ENCODE measurements around the gene CCDC69. TPM values are rescaled to one million over a fixed set of nuclear protein-coding genes. Genes with fewer than 3 reads are reported as not detected.

Gene CCDC69
- total RNA-seq, 6 experiments from 2014 or later, result 0.43 to 1.1 (median 0.71) TPM

DNA sequence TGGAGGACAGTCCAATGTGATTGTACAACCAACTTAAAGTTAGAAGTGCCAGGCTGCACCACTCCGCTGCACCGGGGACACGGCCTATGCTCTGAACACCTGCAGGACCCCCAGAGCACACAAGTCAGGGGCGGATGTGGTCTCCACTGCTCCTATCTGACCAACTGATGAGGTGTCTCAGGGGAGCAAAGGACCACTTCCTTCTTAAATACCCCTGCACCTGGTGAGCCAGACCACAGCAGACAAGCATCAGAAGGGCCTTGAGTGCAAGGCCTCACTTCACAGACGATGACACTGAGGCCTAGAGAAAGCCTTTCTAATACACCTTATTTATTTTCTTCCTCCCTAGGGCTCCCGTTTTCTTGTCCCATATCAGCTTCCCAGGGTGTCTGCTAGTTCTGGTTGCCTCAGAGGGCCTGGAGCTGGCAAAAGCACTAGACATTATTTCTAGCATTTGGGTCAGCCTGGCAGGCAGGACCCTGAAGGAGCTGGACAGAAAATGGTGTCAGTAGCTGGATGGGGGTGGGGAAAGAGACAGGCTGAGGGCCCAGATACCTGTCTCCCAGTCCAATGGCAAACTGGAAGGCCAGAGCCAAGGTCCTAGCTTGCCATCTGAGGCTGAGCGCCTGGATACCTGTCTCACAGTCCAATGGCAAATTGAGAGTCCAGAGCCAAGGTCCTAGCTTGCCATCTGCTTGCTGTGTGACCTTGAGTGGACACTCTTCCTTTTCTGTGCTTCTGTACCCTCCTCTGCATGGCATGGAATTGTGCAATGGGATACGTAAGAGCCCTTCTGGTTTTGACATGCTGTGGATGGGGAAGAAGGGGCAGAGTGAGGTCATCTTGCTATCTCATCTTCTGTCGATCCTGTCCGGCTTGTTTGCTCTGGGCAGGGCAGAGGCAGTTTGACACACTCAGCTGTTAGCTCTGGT, 9.0 kb downstream of the CCDC69 start:
- Mint-ChIP-seq H3K4me1 (ENCODE audit: low read depth) (no peaks in the 10 kb centered on the region), H3K27ac (no peak overlapping the region), H3K27me3 (ENCODE audit: insufficient read depth) (peaks cover 11% of the 10 kb centered on the region), H3K36me3 (ENCODE audit: low read depth) (no peaks in the 10 kb centered on the region), H3K9me3 (no peaks in the 10 kb centered on the region), H3K4me3 (no peak overlapping the region)
- DNase-seq, result no peak
- TF ChIP-seq, protein P1, sequence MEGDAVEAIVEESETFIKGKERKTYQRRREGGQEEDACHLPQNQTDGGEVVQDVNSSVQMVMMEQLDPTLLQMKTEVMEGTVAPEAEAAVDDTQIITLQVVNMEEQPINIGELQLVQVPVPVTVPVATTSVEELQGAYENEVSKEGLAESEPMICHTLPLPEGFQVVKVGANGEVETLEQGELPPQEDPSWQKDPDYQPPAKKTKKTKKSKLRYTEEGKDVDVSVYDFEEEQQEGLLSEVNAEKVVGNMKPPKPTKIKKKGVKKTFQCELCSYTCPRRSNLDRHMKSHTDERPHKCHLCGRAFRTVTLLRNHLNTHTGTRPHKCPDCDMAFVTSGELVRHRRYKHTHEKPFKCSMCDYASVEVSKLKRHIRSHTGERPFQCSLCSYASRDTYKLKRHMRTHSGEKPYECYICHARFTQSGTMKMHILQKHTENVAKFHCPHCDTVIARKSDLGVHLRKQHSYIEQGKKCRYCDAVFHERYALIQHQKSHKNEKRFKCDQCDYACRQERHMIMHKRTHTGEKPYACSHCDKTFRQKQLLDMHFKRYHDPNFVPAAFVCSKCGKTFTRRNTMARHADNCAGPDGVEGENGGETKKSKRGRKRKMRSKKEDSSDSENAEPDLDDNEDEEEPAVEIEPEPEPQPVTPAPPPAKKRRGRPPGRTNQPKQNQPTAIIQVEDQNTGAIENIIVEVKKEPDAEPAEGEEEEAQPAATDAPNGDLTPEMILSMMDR (IDR thresholded peaks at IDR 0.05), result no peak

DNA sequence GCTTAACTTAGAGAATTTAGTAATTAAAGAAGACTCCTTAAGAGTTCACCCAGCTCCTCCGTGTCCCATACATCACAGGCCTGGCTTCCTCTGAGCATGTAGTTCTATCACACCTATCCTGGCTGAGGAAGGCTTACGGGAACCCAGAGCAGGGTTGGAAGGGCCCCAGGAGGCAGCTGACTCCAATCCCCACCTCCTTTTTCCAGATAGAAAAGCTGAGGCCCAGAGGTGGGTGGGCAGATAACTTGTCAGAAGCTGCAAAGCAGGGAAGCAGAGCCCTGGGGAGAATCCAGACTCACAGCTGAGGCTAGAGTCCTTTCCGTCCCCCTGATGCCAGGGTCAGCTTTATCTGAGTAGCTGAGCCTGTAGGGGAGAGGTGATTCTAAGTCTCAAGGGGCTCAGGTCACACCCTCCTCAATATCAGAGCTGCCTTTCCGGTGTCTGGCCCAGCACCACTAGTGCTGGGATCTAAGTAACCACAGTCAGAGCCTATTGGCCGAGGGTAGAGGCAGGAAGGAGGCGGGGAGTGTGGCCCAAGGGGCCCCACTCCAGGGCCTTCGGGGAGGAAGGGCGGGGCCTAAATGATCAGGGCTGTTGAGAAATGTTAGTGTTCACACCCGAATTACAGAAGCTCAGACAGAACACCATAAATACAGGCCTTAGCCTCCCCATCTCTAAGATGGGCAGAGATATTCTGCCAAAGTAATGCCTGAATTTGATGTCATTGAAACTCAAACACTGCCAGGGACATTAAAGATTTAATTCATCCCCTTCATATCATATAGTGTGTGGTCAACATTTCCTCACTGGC, 9.9 kb downstream of the CCDC69 start:
- TF ChIP-seq, protein P1 (IDR thresholded peaks at IDR 0.05), result no peak
- H3K4me3 Mint-ChIP-seq, result no peak overlapping the region
- DNase-seq, result no peak
- no peaks in the 10 kb centered on the region for H3K9me3 Mint-ChIP-seq
- peaks cover 9% of the 10 kb centered on the region for H3K27me3 Mint-ChIP-seq (ENCODE audit: insufficient read depth)
- H3K4me1 Mint-ChIP-seq (ENCODE audit: low read depth), result no peaks in the 10 kb centered on the region
- no peaks in the 10 kb centered on the region for H3K36me3 Mint-ChIP-seq (ENCODE audit: low read depth)
- H3K27ac Mint-ChIP-seq, result no peak overlapping the region

DNA sequence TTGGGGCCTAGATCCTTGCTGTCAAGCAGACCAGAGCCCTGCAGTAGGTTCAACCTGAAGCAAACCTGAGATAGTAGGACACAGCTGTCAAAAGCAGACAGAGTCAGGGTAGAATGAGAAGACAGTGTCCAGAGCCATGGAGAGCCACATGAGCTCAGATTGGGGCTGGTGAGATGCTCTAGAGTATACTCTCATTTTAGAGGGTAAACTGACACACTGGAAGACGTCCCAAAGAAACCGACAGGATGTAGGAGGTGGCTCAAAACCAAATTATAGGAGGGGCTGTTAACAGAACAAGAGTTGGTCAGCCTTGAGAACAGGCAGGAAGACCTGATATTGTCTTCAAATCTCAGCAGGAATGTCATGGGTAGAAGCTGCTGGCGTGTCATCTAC, 11.5 kb downstream of the CCDC69 start:
- H3K9me3 Mint-ChIP-seq, result no peaks in the 10 kb centered on the region
- TF ChIP-seq, protein P1 (IDR thresholded peaks at IDR 0.05), result no peak
- peaks cover 5% of the 10 kb centered on the region for H3K27me3 Mint-ChIP-seq (ENCODE audit: insufficient read depth)
- no peak overlapping the region for H3K27ac Mint-ChIP-seq
- H3K4me3 Mint-ChIP-seq, result no peak overlapping the region
- no peaks in the 10 kb centered on the region for H3K4me1 Mint-ChIP-seq (ENCODE audit: low read depth)
- DNase-seq, result no peak
- H3K36me3 Mint-ChIP-seq (ENCODE audit: low read depth), result no peaks in the 10 kb centered on the region

DNA sequence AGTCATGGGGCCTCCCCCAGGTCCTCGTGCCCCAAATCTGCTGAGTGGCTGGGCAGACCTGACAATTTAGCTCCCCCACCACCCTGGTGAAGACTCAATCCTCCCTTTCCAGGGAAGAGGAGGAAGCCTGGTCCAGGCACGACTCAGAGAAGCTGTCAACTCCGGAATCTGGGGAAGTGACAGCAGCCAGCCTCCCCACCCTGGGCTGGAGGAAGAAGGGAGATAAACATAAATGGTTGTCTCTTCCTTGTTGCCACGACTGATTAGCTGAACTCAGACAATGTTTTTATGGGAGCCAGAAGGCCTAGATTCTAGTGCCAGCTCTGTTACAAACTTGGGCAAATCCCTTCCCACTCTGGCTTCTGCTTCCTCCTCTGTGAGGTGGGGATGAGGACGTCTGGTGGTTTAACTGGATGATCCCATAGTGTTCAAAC, 15.4 kb downstream of the CCDC69 start:
- H3K36me3 Mint-ChIP-seq (ENCODE audit: low read depth), result no peaks in the 10 kb centered on the region
- H3K9me3 Mint-ChIP-seq, result no peaks in the 10 kb centered on the region
- TF ChIP-seq, protein P1 (IDR thresholded peaks at IDR 0.05), result no peak

GRCh38 chr5:151205411-151205810, 18.5 kb downstream of the CCDC69 start:
- TF ChIP-seq, protein P1 (IDR thresholded peaks at IDR 0.05), result no peak
- H3K4me3 Mint-ChIP-seq, result no peak overlapping the region
- no peak for DNase-seq
- no peaks in the 10 kb centered on the region; the same call in 1 of the 2 replicates for H3K27me3 Mint-ChIP-seq (ENCODE audit: insufficient read depth)
- no peaks in the 10 kb centered on the region for H3K36me3 Mint-ChIP-seq (ENCODE audit: low read depth)
- H3K27ac Mint-ChIP-seq, result no peak overlapping the region
- peaks cover 7% of the 10 kb centered on the region for H3K4me1 Mint-ChIP-seq (ENCODE audit: low read depth)
- no peaks in the 10 kb centered on the region for H3K9me3 Mint-ChIP-seq

More for the DNA sequence above, 15.4 kb downstream of the CCDC69 start:
- peaks cover 5% of the 10 kb centered on the region; the same call in 1 of the 2 replicates for H3K27me3 Mint-ChIP-seq (ENCODE audit: insufficient read depth)
- H3K27ac Mint-ChIP-seq, result no peak overlapping the region
- H3K4me1 Mint-ChIP-seq (ENCODE audit: low read depth), result no peaks in the 10 kb centered on the region
- no peak for DNase-seq
- H3K4me3 Mint-ChIP-seq, result no peak overlapping the region

Data from HFFc6 (cell line).